ENCODE results near the gene DFFA.

DNA sequence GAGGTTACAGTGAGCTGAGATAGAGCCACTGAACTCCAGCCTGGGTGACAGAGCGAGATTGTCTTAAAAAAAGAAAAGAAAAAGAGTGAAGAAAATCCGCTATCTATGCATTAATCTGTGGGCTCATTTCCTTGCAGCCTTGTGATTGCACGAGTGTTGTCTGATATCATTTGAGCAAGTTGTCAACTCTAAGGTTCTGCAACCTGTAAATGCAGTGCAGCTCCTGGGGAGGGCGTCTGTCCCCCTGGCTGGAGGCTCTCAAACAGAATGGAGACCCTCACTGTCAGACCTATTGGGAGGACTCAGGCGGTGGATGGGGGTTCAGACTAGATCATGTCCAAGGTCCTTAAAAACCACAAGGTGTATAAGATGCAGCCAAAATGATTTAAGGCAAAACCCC, 16.3 kb downstream of the DFFA start:
- TF ChIP-seq EZH2 (IDR thresholded peaks at IDR 0.05; ENCODE audit: insufficient read depth, poor library complexity, severe bottlenecking) (no peak), EZH2phosphoT487 (IDR thresholded peaks at IDR 0.05; ENCODE audit: insufficient read depth, low read depth) (no peak)
